ENCODE data around the gene IGF1R.

IGF1R gene

DNA sequence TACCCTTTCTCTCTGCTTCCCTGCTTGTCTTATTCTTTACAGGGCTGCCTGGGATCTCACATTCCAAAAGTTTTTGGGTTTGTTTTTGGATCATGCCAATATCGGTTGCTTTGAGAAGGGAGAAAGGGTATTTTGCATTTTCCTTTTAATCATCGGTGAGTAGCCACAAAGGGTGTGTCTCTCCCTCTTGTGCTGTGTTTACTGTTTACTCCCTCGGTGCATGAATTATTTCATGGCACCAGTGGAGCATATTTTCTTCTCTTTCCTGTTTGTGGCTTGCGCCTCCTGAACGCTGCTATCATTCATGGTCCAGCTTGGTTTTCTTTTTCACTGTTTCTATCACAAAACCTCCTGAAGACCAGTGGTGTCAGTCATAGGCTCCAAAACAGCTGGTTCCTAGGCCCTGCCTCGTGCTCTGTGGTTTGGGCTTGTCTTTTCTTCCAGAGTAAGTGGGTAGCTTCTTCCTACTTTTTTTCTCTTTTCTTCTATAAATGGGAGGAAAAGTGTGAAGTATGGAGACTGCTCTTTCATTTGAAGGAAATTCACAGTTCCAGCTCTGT is 54.9 kb downstream of the IGF1R start:
- no peak for DNase-seq (ENCODE audit: low read depth in 4 of 4, low spot score in 1 of 4)

DNA sequence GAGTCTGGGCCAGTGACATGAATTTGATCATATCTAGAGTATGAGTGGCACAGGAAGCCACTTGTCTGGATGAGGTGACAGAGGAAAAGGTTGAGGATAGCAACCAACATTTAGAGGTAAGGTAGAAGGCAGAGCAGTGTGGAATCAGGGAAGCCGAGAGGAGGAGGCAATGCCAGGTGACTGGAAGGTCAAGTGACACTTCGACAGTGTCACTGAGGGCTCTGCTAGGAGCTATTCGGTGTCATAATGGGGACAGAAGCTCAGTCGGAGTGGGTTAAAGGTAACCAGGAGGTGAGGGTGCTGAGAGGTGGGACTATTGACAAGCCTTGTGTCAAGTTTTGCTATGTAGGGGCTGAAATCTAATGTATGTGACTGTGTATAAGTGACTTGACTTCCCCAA is 56.7 kb downstream of the IGF1R start:
- DNase-seq (ENCODE audit: low read depth in 4 of 4, low spot score in 1 of 4): no peak

DNA sequence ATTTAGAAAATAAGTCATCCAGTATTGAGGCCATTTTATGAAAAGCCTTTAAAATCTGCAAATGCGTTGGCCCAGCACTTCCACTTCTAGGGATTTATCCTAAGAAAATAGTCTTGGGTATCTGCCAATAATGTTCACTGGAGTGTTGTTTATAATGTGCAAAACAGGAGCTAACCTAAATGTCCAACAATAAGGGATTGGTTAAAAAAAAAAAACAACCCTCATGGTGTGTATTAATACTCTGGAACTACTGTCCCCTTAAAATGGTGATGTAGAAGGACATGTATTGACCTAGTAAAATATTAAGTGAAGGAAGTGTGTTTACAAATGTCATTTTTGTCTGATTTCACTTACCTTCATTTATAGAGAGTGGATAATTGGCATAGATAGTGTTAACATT is 58.0 kb downstream of the IGF1R start:
- no peak for DNase-seq (ENCODE audit: low read depth in 4 of 4, low spot score in 1 of 4)

DNA sequence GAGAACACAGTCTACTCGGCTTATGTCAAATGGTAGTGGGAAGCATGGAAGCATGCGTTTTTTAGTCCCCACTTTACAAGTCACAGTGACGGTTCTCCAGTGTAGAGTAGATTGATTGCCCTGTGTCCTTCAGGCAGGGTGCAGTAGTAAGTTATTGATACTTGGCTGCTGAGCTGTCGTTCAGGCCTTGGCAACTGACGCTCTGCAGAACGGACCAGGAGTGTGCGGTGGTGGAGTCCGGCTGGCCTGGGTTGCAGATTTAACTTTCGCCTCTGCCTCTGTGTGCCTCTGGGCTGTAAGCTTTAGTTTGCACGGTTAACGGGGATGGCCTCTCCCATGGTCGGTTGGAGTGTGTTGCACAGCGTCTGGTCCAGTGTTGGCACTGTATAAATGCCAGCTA is 58.6 kb downstream of the IGF1R start:
- DNase-seq (ENCODE audit: low read depth in 4 of 4, low spot score in 1 of 4): no peak

DNA sequence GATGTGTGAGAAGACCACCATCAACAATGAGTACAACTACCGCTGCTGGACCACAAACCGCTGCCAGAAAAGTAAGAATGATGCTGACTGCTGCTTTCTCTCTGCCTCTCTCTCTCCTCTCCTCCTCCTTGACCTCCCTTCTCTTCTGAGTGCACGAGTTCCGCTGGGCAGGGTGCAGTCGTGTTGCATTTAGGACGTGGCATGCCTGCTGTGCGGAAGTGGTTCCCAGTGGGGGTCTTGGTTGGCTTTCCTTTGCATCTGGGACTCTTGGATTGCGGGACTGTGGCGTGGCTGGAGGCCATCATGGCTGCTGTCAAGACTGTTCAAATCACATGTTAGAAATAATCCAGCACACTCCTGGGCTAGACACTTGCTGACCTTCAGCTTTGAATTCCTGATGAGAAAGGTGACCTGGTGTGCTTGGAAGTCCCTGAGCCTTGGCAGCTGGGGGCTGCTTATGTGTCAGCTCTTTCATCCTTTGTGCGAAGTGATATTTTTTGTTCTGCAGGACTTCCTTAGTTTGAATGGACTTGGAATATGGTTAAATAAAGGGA is 59.8 kb downstream of the IGF1R start:
- DNase-seq (ENCODE audit: low read depth in 4 of 4, low spot score in 1 of 4): no peak

DNA sequence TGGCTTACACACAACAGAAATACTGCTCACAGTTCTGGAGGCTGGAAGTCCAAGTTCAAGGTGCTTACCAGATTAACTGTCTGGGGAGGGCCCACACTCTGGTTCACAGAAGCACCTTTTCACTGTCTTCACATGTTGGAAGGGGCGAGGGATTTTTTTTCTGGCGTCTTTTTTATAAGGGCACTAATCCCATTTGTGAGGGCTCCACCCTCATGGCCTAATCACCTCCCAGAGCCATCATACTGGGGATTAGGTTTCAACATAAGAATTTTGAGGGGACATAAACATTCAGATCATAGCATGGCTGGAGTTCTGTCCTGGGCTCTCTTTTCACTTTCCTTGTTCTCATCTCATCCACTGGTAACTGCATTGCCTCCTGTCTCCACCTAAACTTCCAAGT is 63.5 kb downstream of the IGF1R start:
- no peak for DNase-seq (ENCODE audit: low read depth in 4 of 4, low spot score in 1 of 4)

DNA sequence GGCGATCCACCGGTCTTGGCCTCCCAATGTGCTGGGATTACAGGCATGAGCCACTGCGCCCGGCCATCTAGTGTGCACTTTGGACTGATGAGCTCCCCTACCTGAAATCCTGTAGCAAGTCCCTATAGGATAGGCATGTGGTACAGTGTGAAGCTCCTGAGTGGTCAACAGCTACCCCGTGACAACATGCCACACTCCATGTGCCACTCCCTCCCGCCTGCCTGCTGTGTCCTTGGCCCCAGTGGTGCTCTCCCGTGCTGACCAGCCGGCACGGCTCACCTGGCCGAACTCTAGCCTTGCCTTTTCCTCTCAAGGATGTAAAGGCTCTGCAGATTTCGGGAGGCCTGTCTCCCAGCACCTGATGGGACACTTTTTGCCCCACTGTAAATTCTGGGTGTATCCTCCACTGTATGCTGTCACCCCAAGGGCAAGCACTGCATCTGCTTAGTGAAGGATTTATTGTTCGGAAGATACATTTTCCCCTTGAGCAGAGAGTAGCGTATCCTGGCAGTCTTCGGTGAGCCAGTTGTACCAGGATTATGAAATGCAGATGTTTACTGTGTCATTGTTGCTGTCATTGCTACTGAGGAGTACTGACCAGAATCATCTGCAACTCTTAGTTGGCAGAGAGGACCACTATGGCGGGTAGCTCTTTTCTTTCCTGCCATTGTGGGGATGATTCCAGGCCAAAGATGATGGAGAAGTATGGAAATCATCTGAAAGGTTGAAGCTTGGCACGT is 64.7 kb downstream of the IGF1R start:
- DNase-seq (ENCODE audit: low read depth in 4 of 4, low spot score in 1 of 4): no peak

DNA sequence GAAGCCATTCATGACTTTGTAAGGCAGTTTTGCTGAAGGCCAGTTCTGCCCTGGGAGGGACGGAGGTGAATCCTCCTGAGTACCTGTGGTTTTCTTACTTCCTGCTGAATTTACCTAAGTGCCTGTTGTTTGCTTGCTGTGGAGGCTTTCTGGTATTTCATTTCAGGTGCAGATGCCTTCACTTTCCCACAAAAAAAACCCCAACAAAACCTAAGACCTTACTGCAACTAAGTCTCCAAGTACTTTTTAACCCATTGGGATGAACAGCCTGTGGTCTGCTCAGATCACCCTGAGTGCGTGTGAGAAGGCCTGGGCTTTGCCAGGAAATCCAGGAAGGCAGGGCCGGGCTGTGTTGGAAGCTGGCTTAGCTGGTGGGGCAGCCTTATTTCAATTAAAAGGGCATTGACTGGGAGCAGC is 65.3 kb downstream of the IGF1R start:
- DNase-seq (ENCODE audit: low read depth in 4 of 4, low spot score in 1 of 4): no peak

DNA sequence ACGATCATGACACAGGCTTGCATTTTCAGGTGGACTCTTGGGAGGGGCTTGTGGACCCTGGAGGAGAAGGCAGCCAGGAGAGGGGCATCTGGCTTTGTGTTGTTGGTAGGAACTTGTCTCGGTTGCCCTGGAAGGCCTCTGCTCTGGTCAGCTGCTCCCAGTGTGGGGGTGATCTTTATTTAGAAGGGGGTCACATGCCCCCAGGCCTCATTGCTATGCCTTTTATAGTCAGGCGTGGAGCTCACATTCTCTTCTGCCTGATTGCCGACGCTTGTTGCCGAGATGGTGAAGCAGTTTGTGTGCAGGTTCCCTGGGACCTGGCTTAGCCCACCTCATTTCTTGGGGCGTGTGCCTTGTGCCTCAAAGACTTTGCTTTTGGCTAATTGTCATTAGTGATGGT is 66.6 kb downstream of the IGF1R start:
- no peak for DNase-seq (ENCODE audit: low read depth in 4 of 4, low spot score in 1 of 4)

DNA sequence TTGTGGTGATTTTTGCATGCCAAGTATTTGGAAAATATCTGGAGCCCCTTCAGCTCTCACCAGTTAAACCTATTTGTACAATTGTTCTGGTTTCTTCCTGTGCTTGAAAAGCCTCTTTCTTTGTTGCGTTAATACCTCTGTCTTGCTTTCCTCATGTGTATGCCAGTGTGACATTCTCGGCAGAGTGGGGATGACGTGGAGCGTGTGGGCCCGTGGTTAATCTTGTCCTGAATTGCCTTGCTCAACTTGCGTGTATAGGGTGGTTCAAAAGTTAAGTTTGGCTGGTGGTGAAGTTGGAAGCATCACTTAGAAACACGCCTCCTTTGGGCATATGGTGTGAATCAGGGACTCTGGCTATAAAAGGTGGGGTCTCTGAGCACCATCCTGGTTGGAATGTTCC is 67.1 kb downstream of the IGF1R start:
- DNase-seq (ENCODE audit: low read depth in 4 of 4, low spot score in 1 of 4): no peak

DNA sequence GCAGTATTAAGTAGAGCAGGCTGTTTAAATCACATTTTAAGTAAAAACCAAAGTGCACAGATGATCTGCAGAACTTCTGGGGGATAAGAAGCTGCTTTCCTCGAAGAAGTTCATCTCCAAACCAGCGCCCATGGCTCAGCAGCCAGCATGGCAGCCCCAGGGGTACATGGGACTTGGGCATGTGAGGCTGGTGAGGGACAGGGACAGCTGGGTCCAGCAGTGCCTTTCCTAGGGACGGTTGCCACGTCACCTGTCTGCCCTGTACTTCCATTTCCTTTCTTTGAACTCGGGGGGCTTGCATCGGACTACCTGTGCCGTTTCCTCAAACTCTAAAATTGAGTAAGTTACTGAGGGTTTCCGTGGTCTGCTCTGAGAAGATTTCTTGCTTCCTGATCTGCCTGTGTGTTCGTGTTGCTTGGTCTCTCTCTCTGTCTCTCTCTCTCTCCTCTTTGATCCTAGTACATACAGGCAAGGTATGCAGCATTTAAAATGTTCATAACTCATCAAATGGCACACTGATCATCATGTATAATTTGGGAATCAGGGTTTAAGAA is 67.6 kb downstream of the IGF1R start:
- DNase-seq (ENCODE audit: low read depth in 4 of 4, low spot score in 1 of 4): no peak

DNA sequence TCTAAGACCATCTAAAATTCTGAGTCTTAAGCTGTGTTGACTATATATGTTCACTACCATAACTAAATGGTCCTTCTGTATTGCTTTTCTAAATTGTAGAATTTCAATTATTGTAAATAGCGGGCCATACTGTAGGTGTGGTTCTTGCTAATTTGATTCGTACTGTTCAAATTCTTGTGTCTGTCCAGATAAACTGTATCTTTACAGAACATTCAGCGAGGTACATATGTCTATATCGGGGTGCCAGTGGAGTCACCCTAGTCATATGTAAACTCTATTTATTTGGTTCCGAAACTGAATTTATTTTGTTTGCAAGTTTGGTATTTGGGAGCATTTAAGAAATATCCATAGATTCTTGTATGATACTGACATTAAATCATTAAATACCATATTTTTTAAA is 69.0 kb downstream of the IGF1R start:
- DNase-seq (ENCODE audit: low read depth in 4 of 4, low spot score in 1 of 4): no peak

DNA sequence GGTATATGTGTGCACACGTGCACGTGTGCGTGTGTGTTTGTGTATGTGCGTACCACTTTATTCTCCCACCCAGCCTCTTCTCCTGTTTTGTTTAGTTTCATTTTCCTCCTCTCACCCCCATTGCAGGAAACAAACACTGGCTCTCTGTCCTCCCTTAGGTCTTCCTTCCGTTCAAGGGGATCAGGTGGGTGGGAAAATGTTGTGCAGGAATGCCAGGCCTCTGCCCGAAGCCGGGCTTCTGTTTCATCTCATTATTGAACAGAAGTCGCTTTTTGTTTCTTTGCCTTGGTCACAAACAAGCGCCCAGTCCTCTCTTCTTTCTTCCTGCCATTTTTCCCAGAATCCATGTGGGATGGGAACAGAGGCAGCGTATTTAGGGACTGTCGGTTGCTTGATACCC is 69.6 kb downstream of the IGF1R start:
- no peak for DNase-seq (ENCODE audit: low read depth in 4 of 4, low spot score in 1 of 4)

DNA sequence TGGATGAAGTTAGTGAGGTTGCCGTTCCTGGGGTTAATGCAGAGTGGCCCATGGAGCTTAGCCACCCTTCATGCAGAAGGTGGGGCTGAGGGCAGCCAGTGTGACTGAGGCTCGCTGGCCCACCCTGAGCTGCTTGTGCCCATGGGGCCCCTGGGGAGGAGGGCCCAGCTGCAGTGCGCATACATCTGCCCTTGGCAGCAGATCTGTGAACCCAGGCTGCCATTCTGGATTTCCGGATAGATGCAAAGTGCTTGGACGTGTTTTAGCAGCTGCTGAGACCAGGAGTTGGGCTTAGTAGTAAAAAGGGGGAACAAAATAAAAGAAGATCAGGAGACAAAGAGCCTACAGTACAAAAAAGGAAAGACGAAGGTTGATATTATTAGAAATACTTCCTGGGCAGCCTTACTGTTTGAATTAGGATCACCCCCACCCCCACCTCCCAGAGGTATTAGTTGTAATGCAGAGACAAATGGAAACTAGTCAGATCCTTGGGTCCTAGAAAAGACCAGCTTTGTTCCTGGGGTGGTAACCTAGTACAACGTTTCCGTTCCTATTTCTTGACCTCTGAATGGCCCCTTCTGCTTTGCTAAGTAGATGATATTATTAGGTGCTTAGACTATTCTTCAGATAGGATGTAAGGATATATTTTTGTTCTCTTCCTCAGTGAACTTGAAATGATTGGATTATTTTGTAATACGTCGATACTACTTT is 70.2 kb downstream of the IGF1R start:
- DNase-seq (ENCODE audit: low read depth in 4 of 4, low spot score in 1 of 4): no peak

DNA sequence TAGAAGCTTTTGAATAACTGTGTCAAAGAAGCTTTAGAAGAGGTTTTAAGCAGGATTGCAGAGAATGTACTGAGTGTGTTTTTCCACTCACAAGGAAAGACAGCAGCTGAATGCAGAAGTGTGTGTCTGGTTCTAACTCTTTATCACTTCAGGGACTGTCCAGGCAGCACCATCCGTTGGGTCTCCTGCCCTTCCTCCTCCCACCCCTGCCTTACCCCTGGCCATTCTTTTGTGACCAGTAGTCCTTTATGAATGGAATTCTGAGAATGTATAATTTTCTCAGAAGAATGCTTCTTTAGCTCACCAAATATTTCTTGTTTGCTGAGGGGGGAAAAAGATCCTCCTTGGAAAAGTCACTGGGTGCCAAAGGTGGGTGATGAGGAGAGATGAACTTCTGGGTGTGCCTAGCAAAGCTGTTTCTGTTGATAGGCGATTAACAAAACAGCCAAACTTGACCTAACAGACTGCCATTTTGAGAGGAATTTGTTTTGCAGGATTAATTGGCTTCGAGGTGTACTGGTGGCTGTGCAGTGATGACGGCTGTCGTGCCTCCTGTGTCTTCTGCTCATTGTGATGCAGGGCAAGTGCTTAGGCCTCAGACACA is 70.9 kb downstream of the IGF1R start:
- DNase-seq (ENCODE audit: low read depth in 4 of 4, low spot score in 1 of 4): no peak

DNA sequence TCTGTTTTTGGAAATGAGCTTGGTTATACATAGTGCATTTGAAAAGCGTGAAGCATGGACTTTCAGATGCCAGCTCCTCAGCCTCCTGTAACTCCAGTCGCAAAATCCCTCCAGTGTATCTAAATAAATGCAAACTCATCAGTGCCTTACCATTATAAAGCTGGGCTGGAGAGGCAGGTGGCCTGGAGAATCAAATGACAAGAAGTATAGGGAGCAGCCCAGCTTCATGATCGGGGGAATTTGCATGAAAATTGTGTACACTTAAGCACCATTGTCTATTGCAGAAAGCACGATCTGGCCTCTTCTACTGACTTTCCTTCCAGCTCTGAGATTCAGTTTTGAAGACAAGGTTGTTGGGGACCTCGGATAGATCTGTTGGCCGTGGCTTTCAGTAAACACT is 71.7 kb downstream of the IGF1R start:
- no peak for DNase-seq (ENCODE audit: low read depth in 4 of 4, low spot score in 1 of 4)

DNA sequence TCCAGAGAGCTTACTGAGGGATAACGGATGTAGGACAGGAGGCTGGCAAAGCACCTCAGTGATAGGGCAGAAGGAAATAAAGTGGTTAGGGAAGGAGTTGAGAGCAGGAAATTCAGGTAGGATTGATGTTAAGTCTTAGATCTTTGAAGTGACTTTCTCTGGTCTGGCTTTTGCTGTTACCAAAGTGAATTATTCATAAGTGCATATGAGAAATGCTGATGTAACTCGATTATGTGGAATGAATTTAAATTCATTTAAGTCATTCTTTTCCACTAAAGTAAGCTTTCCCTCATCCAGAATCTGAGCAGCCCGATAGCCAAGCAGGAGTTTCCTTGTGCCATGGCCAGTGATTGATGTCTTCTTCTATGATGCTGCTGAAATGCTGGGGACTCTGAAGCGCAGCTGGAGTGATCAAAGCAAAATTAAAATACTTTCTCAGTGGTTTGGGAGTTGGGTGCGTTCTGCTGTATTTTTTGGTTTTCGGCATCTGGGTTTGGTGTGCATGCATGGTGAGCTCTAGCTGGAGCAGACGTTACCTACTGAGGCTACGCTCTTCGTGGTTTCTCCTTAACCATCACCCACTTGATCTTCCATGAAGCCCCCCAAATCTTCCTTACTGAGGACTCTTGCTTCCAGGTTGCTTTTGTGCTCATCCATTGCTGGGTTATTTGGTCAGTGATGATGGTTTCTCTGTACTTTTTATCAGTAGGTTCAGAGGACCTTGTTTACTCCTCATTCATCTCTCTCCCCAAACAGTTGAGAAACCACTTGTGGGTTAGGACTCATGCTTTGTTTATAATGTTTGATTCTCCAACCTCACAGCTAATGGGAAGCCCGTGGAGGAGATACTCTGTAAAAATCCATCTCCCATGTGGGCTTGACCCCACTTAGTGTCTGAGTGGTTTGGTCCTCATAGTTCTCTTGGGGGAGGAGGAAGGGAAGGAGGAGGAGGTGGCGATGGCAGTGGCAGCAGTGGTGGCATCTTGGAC is 72.5 kb downstream of the IGF1R start:
- no peak for DNase-seq (ENCODE audit: low read depth in 4 of 4, low spot score in 1 of 4)

DNA sequence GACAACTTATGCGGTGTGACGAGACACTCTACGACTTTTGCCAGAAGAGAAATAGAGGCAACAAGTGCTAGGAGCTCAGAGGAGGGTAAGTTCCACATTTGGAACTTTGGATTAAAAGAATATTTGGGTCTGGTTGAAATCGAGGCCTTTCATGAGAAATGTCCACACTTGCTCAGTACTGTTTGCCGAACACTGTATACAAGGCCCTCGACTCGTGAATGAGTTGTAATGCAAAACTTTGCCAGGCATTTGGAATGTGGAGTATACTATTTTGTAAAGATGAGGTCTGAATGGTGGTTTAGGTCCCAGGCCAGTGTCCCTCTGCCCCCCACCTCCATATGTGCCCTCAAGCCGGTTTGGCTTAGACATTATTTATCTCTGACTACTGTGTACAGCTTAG is 73.9 kb downstream of the IGF1R start:
- no peak for DNase-seq (ENCODE audit: low read depth in 4 of 4, low spot score in 1 of 4)

DNA sequence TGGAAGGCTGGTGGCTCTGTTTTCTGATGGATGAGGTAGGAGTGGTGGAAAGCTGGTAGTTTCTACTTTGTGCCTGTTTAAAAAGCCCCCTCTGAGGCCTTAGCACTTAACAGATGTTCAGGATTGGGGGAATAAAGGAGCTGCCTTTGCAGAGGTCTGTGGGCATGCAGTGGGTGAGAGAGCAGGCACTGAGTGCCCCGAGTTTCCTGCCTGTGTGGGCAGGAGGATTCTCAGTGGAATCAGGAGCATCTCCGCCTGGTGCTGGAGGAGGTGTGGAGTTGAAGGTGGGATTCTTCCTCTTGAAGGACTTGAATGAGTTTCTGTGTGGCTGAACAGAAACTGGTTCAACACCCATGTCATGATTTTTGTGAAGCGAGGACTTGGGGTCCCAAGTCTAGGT is 74.3 kb downstream of the IGF1R start:
- no peak for DNase-seq (ENCODE audit: low read depth in 4 of 4, low spot score in 1 of 4)

DNA sequence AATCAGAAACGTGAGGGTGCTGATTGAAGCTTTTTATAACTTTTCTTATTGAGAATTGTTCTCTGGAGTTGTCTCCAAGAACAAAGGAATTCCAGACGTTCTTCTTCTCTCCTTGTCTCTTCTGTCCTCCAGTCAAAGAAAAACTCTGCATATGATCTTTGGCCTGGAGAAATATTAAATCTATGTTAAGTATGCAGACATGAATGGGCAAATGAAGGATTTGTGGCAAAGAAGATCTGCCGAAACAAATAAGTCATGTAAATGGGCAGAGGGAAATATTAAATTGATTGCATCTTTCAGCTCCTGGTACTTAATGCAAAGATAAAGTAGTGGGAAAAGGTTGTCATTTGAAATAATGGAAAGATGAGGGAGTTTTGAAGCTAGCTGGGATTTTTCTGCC is 74.9 kb downstream of the IGF1R start:
- DNase-seq (ENCODE audit: low read depth in 4 of 4, low spot score in 1 of 4): no peak
